Gastroesophageal sphincter (tissue), 3 donors: ENCODE data around the gene INTS11.

Experiments used
- EP300 ChIP-seq: sonication (generic); formaldehyde crosslinking; IDR thresholded peaks from one replicate; pipeline ENCODE4 v1.6.1; 2017; ENCODE audit warnings: antibody characterized with exemption, mild to moderate bottlenecking
- POLR2A ChIP-seq, 2 donors: fragments of 450-650 bp; IDR thresholded peaks; one replicate each; pipeline ENCODE4 v1.6.1; 2017; ENCODE audit warnings: antibody characterized with exemption in 2 of 2, mild to moderate bottlenecking in 2 of 2, moderate library complexity in 1 of 2
- POLR2AphosphoS5 ChIP-seq: sonication (generic); formaldehyde crosslinking; IDR thresholded peaks from one replicate; pipeline ENCODE4 v1.6.1; 2017; ENCODE audit warnings: antibody characterized with exemption
- TF ChIP-seq, protein P1 (sequence below), 4 experiments: fragments of 200-600 bp in 2 of 4; fragments of 450-650 bp in 2 of 4; sonication (generic) in 1 of 4; IDR thresholded peaks; one replicate each; pipeline ENCODE4 v1.5.1; 2017 to 2019; ENCODE audit warnings: antibody characterized with exemption in 4 of 4, mild to moderate bottlenecking in 2 of 4, moderate library complexity in 2 of 4

DNA sequence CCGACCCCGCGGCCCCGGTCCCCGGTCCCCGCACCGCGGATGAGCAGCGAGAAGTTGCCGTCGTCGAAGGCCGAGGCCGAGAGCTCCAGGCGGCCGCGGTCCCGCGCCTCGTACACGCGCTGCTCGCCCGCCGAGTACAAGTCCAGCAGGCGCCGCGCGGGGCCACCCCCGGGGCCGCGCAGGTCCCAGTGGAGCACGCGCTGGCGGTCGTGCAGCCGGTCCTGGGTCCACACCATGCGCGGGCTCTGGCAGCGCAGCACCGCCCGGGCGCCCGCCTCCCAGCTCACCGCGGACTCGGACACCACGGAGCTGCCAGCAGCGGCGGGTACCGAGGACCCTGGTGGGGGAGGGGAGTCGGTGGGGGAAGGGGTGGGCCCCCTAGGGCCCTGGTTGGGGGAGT is 31.0 kb upstream of the INTS11 start:
- TF ChIP-seq, protein P1, sequence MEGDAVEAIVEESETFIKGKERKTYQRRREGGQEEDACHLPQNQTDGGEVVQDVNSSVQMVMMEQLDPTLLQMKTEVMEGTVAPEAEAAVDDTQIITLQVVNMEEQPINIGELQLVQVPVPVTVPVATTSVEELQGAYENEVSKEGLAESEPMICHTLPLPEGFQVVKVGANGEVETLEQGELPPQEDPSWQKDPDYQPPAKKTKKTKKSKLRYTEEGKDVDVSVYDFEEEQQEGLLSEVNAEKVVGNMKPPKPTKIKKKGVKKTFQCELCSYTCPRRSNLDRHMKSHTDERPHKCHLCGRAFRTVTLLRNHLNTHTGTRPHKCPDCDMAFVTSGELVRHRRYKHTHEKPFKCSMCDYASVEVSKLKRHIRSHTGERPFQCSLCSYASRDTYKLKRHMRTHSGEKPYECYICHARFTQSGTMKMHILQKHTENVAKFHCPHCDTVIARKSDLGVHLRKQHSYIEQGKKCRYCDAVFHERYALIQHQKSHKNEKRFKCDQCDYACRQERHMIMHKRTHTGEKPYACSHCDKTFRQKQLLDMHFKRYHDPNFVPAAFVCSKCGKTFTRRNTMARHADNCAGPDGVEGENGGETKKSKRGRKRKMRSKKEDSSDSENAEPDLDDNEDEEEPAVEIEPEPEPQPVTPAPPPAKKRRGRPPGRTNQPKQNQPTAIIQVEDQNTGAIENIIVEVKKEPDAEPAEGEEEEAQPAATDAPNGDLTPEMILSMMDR (IDR thresholded peaks at IDR 0.05): no peak
- no peak for TF ChIP-seq EP300
- TF ChIP-seq POLR2AphosphoS5: no peak
- no peak for TF ChIP-seq POLR2A (IDR thresholded peaks at IDR 0.05)
